ENCODE measurements around the gene LTBP2. TPM values are rescaled to one million over a fixed set of nuclear protein-coding genes. Genes with fewer than 3 reads are reported as not detected.

LTBP2 gene
- total and polyA plus RNA-seq, 2 experiments from 2014 or later, result 7.6 to 8.6 TPM

- no peaks in the 10 kb centered on the region for H3K36me3 ChIP-seq (replicated peaks; ENCODE audit: insufficient read depth, low read depth)
- no peaks in the 10 kb centered on the region for H3K9me2 ChIP-seq (replicated peaks; ENCODE audit: insufficient read depth)
- H3K4me2 ChIP-seq, result no peak overlapping the region
- H3K4me1 ChIP-seq (ENCODE audit: insufficient read depth), result peaks cover 9% of the 10 kb centered on the region
- H4K20me1 ChIP-seq (ENCODE audit: insufficient read depth, poor library complexity, severe bottlenecking), result no peaks in the 10 kb centered on the region
- no peak overlapping the region for H3K27ac ChIP-seq
- H3K27me3 ChIP-seq, result no peaks in the 10 kb centered on the region
- WGBS (ENCODE audit: low lambda C conversion rate, missing lambda C conversion rate), result 78% methylated on average over 5 of the region's 5 CpGs
- H3K4me3 ChIP-seq, result no peak overlapping the region
- no peaks in the 10 kb centered on the region for H3K9me3 ChIP-seq (ENCODE audit: low read depth)
- no peak for DNase-seq (ENCODE audit: low spot score)
- H3K79me2 ChIP-seq, result no peaks in the 10 kb centered on the region
- no peak overlapping the region for H2AFZ ChIP-seq
- TF ChIP-seq EZH2 (IDR thresholded peaks at IDR 0.05; ENCODE audit: borderline replicate concordance) (no peak), EZH2phosphoT487 (IDR thresholded peaks at IDR 0.05; ENCODE audit: low read depth, severe bottlenecking, unreplicated experiment) (no peak), CTCF (IDR thresholded peaks at IDR 0.05; ENCODE audit: poor library complexity) (no peak)
These were observed 33.6 kb downstream of the LTBP2 start for GRCh38 chr14:74578479-74578878.

- Histone ChIP-seq H3K4me3 (no peak overlapping the region), H3K9me3 (ENCODE audit: low read depth) (no peaks in the 10 kb centered on the region), H2AFZ (no peak overlapping the region), H3K4me2 (no peak overlapping the region), H3K79me2 (no peaks in the 10 kb centered on the region), H3K27ac (no peak overlapping the region), H3K36me3 (replicated peaks; ENCODE audit: insufficient read depth, low read depth) (no peaks in the 10 kb centered on the region), H3K4me1 (ENCODE audit: insufficient read depth) (peaks cover 10% of the 10 kb centered on the region), H3K27me3 (no peaks in the 10 kb centered on the region), H3K9me2 (replicated peaks; ENCODE audit: insufficient read depth) (no peaks in the 10 kb centered on the region), H4K20me1 (ENCODE audit: insufficient read depth, poor library complexity, severe bottlenecking) (no peaks in the 10 kb centered on the region)
- TF ChIP-seq EZH2phosphoT487 (IDR thresholded peaks at IDR 0.05; ENCODE audit: low read depth, severe bottlenecking, unreplicated experiment) (no peak), EZH2 (IDR thresholded peaks at IDR 0.05; ENCODE audit: borderline replicate concordance) (no peak), CTCF (IDR thresholded peaks at IDR 0.05; ENCODE audit: poor library complexity) (no peak)
- 100% methylated on average over 3 of the region's 3 CpGs for WGBS (ENCODE audit: low lambda C conversion rate, missing lambda C conversion rate)
- no peak for DNase-seq (ENCODE audit: low spot score)
These were observed 34.1 kb downstream of the LTBP2 start for GRCh38 chr14:74577948-74578275.

- TF ChIP-seq EZH2 (IDR thresholded peaks at IDR 0.05; ENCODE audit: borderline replicate concordance) (no peak), CTCF (IDR thresholded peaks at IDR 0.05; ENCODE audit: poor library complexity) (no peak), EZH2phosphoT487 (IDR thresholded peaks at IDR 0.05; ENCODE audit: low read depth, severe bottlenecking, unreplicated experiment) (no peak)
- Histone ChIP-seq H3K27ac (no peak overlapping the region), H3K4me3 (no peak overlapping the region), H4K20me1 (ENCODE audit: insufficient read depth, poor library complexity, severe bottlenecking) (no peaks in the 10 kb centered on the region), H3K9me3 (ENCODE audit: low read depth) (no peaks in the 10 kb centered on the region), H3K9me2 (replicated peaks; ENCODE audit: insufficient read depth) (no peaks in the 10 kb centered on the region), H3K4me2 (no peak overlapping the region), H2AFZ (no peak overlapping the region), H3K4me1 (ENCODE audit: insufficient read depth) (peaks cover 11% of the 10 kb centered on the region), H3K27me3 (no peaks in the 10 kb centered on the region), H3K36me3 (replicated peaks; ENCODE audit: insufficient read depth, low read depth) (no peaks in the 10 kb centered on the region), H3K79me2 (no peaks in the 10 kb centered on the region)
- no peak for DNase-seq (ENCODE audit: low spot score)
- WGBS (ENCODE audit: low lambda C conversion rate, missing lambda C conversion rate), result 91% methylated on average over 11 of the region's 11 CpGs
These were observed 34.6 kb downstream of the LTBP2 start for GRCh38 chr14:74577247-74577947.

All from hepatocyte (in vitro differentiated cells).